ENCODE data around the gene RABL6. TPM values are rescaled to one million over a fixed set of nuclear protein-coding genes. Genes with fewer than 3 reads are reported as not detected.

RABL6 gene
- total RNA-seq, 1 donor from 2014 or later: 69.4 TPM

- no peak for TF ChIP-seq EZH2 (IDR thresholded peaks at IDR 0.05; ENCODE audit: insufficient read depth, low read length)
- TF ChIP-seq, protein P1, sequence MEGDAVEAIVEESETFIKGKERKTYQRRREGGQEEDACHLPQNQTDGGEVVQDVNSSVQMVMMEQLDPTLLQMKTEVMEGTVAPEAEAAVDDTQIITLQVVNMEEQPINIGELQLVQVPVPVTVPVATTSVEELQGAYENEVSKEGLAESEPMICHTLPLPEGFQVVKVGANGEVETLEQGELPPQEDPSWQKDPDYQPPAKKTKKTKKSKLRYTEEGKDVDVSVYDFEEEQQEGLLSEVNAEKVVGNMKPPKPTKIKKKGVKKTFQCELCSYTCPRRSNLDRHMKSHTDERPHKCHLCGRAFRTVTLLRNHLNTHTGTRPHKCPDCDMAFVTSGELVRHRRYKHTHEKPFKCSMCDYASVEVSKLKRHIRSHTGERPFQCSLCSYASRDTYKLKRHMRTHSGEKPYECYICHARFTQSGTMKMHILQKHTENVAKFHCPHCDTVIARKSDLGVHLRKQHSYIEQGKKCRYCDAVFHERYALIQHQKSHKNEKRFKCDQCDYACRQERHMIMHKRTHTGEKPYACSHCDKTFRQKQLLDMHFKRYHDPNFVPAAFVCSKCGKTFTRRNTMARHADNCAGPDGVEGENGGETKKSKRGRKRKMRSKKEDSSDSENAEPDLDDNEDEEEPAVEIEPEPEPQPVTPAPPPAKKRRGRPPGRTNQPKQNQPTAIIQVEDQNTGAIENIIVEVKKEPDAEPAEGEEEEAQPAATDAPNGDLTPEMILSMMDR (IDR thresholded peaks at IDR 0.05; ENCODE audit: insufficient read depth, low read depth, low read length): no peak
- Mint-ChIP-seq H3K4me3 (ENCODE audit: unreplicated experiment) (no peak overlapping the region), H3K9me3 (ENCODE audit: unreplicated experiment) (no peaks in the 10 kb centered on the region), H3K36me3 (ENCODE audit: low read depth, unreplicated experiment) (no peaks in the 10 kb centered on the region), H3K4me1 (ENCODE audit: low read depth, unreplicated experiment) (peaks cover 18% of the 10 kb centered on the region), H3K27ac (ENCODE audit: unreplicated experiment) (no peak overlapping the region), H3K27me3 (ENCODE audit: low read depth, unreplicated experiment) (no peaks in the 10 kb centered on the region)
- no peak for FAIRE-seq
- Histone ChIP-seq H3K4me1 (ENCODE audit: insufficient read depth, low read length) (peaks cover 6% of the 10 kb centered on the region), H3K27me3 (ENCODE audit: insufficient read depth, low read length) (peaks cover 33% of the 10 kb centered on the region), H4K20me1 (ENCODE audit: insufficient read depth, low read length) (peaks cover 7% of the 10 kb centered on the region), H3K79me2 (ENCODE audit: insufficient read depth, low read length) (no peaks in the 10 kb centered on the region), H3K9me3 (ENCODE audit: insufficient read depth, low read depth, low read length) (no peaks in the 10 kb centered on the region), H3K27ac (ENCODE audit: low read depth, low read length) (no peak overlapping the region), H2AFZ (ENCODE audit: low read depth, low read length) (no peak overlapping the region), H3K9ac (ENCODE audit: low read length) (no peak overlapping the region), H3K36me3 (ENCODE audit: insufficient read depth, low read length) (no peaks in the 10 kb centered on the region), H3K4me2 (ENCODE audit: low read length) (no peak overlapping the region), H3K4me3 (ENCODE audit: insufficient read depth, low read depth, low read length) (no peak overlapping the region)
- DNase-seq (ENCODE audit: low read depth): no peak
These were observed 9.1 kb upstream of the RABL6 start for GRCh38 chr9:136798708-136799078.

DNA sequence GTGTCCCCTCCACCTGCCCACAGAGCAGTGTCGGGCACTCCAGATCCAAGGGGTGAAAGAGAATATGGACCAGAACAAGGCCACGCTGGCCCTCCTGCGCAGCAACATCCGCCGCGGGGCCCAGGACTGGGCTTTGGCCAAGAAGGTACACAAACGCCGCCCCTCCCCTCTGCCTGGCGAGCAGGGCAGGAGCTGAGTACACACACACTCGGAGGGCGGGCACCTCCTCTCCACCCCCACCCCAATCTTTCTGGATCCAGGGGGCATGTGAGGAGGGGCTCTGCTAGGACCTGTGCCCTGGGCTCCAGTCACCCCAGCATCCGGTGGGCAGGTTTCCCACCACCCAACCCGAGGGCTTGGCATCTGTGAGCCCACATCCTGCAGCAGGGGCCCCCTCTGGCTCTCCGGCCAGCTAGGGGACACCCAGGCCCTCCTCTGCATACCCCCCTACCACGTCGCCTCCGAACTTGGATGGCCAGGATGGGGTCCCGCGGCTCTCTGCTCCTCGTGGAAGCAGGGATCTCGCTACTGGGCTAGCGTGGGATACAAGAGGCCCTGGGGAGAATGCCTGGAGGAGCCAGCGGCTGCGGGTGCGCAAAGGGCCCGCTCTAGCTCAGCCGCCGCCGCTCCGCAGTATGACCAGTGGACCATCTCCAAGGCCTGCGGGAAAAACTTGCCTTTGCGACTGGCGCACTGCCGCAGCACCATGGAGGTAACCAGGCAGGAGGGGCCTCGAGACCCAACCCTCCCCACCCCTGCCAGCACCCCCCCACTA lies 8.5 kb upstream of the RABL6 start:
- Histone ChIP-seq H3K27ac (ENCODE audit: low read depth, low read length) (no peak overlapping the region), H3K79me2 (ENCODE audit: insufficient read depth, low read length) (no peaks in the 10 kb centered on the region), H3K4me3 (ENCODE audit: insufficient read depth, low read depth, low read length) (no peak overlapping the region), H3K4me2 (ENCODE audit: low read length) (peak overlapping the region; percentile 66), H3K4me1 (ENCODE audit: insufficient read depth, low read length) (peaks cover 6% of the 10 kb centered on the region), H4K20me1 (ENCODE audit: insufficient read depth, low read length) (peaks cover 7% of the 10 kb centered on the region), H3K9ac (ENCODE audit: low read length) (no peak overlapping the region), H2AFZ (ENCODE audit: low read depth, low read length) (no peak overlapping the region), H3K9me3 (ENCODE audit: insufficient read depth, low read depth, low read length) (no peaks in the 10 kb centered on the region), H3K36me3 (ENCODE audit: insufficient read depth, low read length) (no peaks in the 10 kb centered on the region), H3K27me3 (ENCODE audit: insufficient read depth, low read length) (peaks cover 33% of the 10 kb centered on the region)
- Mint-ChIP-seq H3K27me3 (ENCODE audit: low read depth, unreplicated experiment) (no peaks in the 10 kb centered on the region), H3K4me1 (ENCODE audit: low read depth, unreplicated experiment) (peaks cover 18% of the 10 kb centered on the region), H3K27ac (ENCODE audit: unreplicated experiment) (no peak overlapping the region), H3K9me3 (ENCODE audit: unreplicated experiment) (no peaks in the 10 kb centered on the region), H3K36me3 (ENCODE audit: low read depth, unreplicated experiment) (peaks cover 2% of the 10 kb centered on the region), H3K4me3 (ENCODE audit: unreplicated experiment) (no peak overlapping the region)
- TF ChIP-seq EZH2 (IDR thresholded peaks at IDR 0.05; ENCODE audit: insufficient read depth, low read length): peak; percentile 82
- TF ChIP-seq, protein P1 (IDR thresholded peaks at IDR 0.05; ENCODE audit: insufficient read depth, low read depth, low read length): no peak
- no peak for DNase-seq (ENCODE audit: low read depth)
- FAIRE-seq: no peak
